Thymus (tissue), 14 donors: ENCODE data around the gene RAB25. TPM values are rescaled to one million over a fixed set of nuclear protein-coding genes. Genes with fewer than 3 reads are reported as not detected.

Experiments used
- DNase-seq, 9 donors: peaks; one replicate each; pipeline ENCODE4 v3.0.0-alpha.2; 2013; ENCODE audit warnings: low spot score in 9 of 9, low read depth in 6 of 9, missing footprints in 1 of 9
- H3K27ac ChIP-seq, 2 donors: one replicate each; pipeline ENCODE4 v1.5.1; 2013; ENCODE audit warnings: control low read depth in 1 of 2, low read depth in 1 of 2, low read length in 1 of 2, mild to moderate bottlenecking in 1 of 2, moderate library complexity in 1 of 2
- H3K27me3 ChIP-seq, 2 donors: one replicate each; pipeline ENCODE4 v1.5.1; 2013; ENCODE audit warnings: low read length in 1 of 2; ENCODE audit not compliant: control insufficient read depth in 2 of 2, insufficient read depth in 1 of 2
- H3K36me3 ChIP-seq, 2 donors: one replicate each; pipeline ENCODE4 v1.5.1; 2013; ENCODE audit warnings: low read length in 1 of 2, mild to moderate bottlenecking in 1 of 2, moderate library complexity in 1 of 2; ENCODE audit not compliant: control insufficient read depth in 2 of 2, insufficient read depth in 2 of 2
- H3K4me1 ChIP-seq, 2 donors: one replicate each; pipeline ENCODE4 v1.5.1; 2013; ENCODE audit warnings: low read length in 2 of 2; ENCODE audit not compliant: control insufficient read depth in 2 of 2, insufficient read depth in 2 of 2
- H3K4me3 ChIP-seq, 2 donors: one replicate each; pipeline ENCODE4 v1.5.1; 2013; ENCODE audit warnings: low read length in 2 of 2, control low read depth in 1 of 2, mild to moderate bottlenecking in 1 of 2
- H3K9me3 ChIP-seq, 2 donors: one replicate each; pipeline ENCODE4 v1.5.1; 2013; ENCODE audit warnings: low read length in 1 of 2, mild to moderate bottlenecking in 1 of 2; ENCODE audit not compliant: control insufficient read depth in 2 of 2, insufficient read depth in 1 of 2
- WGBS: extraction: QIAGEN DNeasy Blood & Tissue Kit; methylation state at CpG from one replicate; pipeline ENCODE4 v1.1.7; 2013; 5-methylcytosine and 5-hydroxymethylcytosine counted together
- long read RNA-seq, 10 donors: transcript quantifications; one replicate each; lab custom pipeline, GENCODE V29; 2026
- polyA plus RNA-seq: library from polyadenylated mRNA; stranded (reverse); fragments of 200-250 nt; gene quantifications from one replicate; pipeline ENCODE4 v1.2.3, GENCODE V29; 2013
- total RNA-seq: library from RNA; stranded (reverse); fragments of 120-200 nt; gene quantifications from one replicate; pipeline ENCODE4 v1.2.4, GENCODE V29; 2013
- donor health status: healthy.

RAB25 gene
- total RNA-seq (17.6 TPM), polyA plus RNA-seq (43.1 TPM)
- long read RNA-seq, donor 1: 0 reads
- long read RNA-seq, donor 2, transcript RAB25-201 (5 exons, 1,110 nt): major isoform, 6 of 11 reads
- long read RNA-seq, donor 2, partial matches to known transcripts: 0 of 11 reads
- long read RNA-seq, donor 2, other reads (novel, unspliced or antisense): 0 of 11 reads
- long read RNA-seq, donor 3, transcript RAB25-201 (5 exons, 1,110 nt): major isoform, 15 of 15 reads
- long read RNA-seq, donor 3, partial matches to known transcripts: 0 of 15 reads
- long read RNA-seq, donor 3, other reads (novel, unspliced or antisense): 0 of 15 reads
- long read RNA-seq, donor 4, transcript RAB25-201 (5 exons, 1,110 nt): major isoform, 5 of 6 reads
- long read RNA-seq, donor 4, partial matches to known transcripts: 0 of 6 reads
- long read RNA-seq, donor 4, other reads (novel, unspliced or antisense): 0 of 6 reads
- long read RNA-seq, donor 5, transcript RAB25-201 (5 exons, 1,110 nt): major isoform, 13 of 27 reads
- long read RNA-seq, donor 5, partial matches to known transcripts: 6 of 27 reads
- long read RNA-seq, donor 5, other reads (novel, unspliced or antisense): 0 of 27 reads
- long read RNA-seq, donor 6, transcript RAB25-201 (5 exons, 1,110 nt): major isoform, 6 of 7 reads
- long read RNA-seq, donor 6, partial matches to known transcripts: 0 of 7 reads
- long read RNA-seq, donor 6, other reads (novel, unspliced or antisense): 0 of 7 reads
- long read RNA-seq, donor 7, transcript RAB25-201 (5 exons, 1,110 nt): major isoform, 6 of 6 reads
- long read RNA-seq, donor 7, partial matches to known transcripts: 0 of 6 reads
- long read RNA-seq, donor 7, other reads (novel, unspliced or antisense): 0 of 6 reads
- long read RNA-seq, donor 8, partial matches to known transcripts: 0 of 4 reads
- long read RNA-seq, donor 8, other reads (novel, unspliced or antisense): 0 of 4 reads
- long read RNA-seq, donor 9: 0 reads
- long read RNA-seq, donor 10, partial matches to known transcripts: 0 of 5 reads
- long read RNA-seq, donor 10, other reads (novel, unspliced or antisense): 0 of 5 reads

GRCh38 chr1:156060937-156061636 lies at the start of gene RAB25:
RAB25 (plus strand) TSS chr1:156061160; CDS start chr1:156061401, 241 bp downstream.
- peaks cover 7 to 13% of the 10 kb centered on the region in 2 donors for H3K36me3 ChIP-seq
- no peaks in the 10 kb centered on the region for H3K9me3 ChIP-seq
- DNase-seq: peak in 1 of 9 donors; percentile 28
- WGBS: 79% methylated on average over 11 of the region's 11 CpGs
- H3K27me3 ChIP-seq: no peaks in the 10 kb centered on the region
- no peak within 1 kb of the TSS for H3K4me3 ChIP-seq
- H3K4me1 ChIP-seq: peaks cover 0 to 23% of the 10 kb centered on the region in 2 donors
- peak within 1 kb of the TSS in 1 of 2 donors; percentile 8 for H3K27ac ChIP-seq

- Histone ChIP-seq H3K27me3 (no peaks in the 10 kb centered on the region), H3K27ac (no peak overlapping the region), H3K4me3 (no peak overlapping the region), H3K4me1 (no peaks in the 10 kb centered on the region), H3K9me3 (no peaks in the 10 kb centered on the region), H3K36me3 (peaks cover 67 to 74% of the 10 kb centered on the region in 2 donors)
- 93% methylated on average over 4 of the region's 4 CpGs for WGBS
- no peak for DNase-seq
These were observed 48.7 kb upstream of the RAB25 start for GRCh38 chr1:156012051-156012817.

GRCh38 chr1:156014829-156015228 lies 46.1 kb upstream of the RAB25 start:
- WGBS: 98% methylated on average over 7 of the region's 7 CpGs
- Histone ChIP-seq H3K27ac (no peak overlapping the region), H3K9me3 (no peaks in the 10 kb centered on the region), H3K27me3 (no peaks in the 10 kb centered on the region), H3K4me1 (peaks cover 2 to 3% of the 10 kb centered on the region in 2 donors), H3K36me3 (peaks cover 56 to 77% of the 10 kb centered on the region in 2 donors), H3K4me3 (no peak overlapping the region)
- no peak for DNase-seq

GRCh38 chr1:156019946-156020292 lies 41.0 kb upstream of the RAB25 start:
- peak overlapping the region; percentile 92 to 99 for H3K4me3 ChIP-seq
- peaks cover 10 to 14% of the 10 kb centered on the region in 2 donors for H3K4me1 ChIP-seq
- DNase-seq: no peak
- 84% methylated on average over 8 of the region's 8 CpGs for WGBS
- no peak overlapping the region for H3K27ac ChIP-seq
- H3K27me3 ChIP-seq: no peaks in the 10 kb centered on the region
- H3K36me3 ChIP-seq: peaks cover 14 to 29% of the 10 kb centered on the region in 2 donors
- no peaks in the 10 kb centered on the region for H3K9me3 ChIP-seq

GRCh38 chr1:156020293-156021092 lies 40.5 kb upstream of the RAB25 start, which contains the start of gene SSR2:
SSR2 (minus strand) TSS chr1:156020951; CDS start chr1:156020167, 784 bp downstream.
- Histone ChIP-seq H3K27me3 (no peaks in the 10 kb centered on the region), H3K36me3 (peaks cover 11 to 27% of the 10 kb centered on the region in 2 donors), H3K9me3 (no peaks in the 10 kb centered on the region), H3K4me3 (peak within 1 kb of the TSS; percentile 92 to 99), H3K27ac (peak within 1 kb of the TSS; percentile 51 to 79), H3K4me1 (peaks cover 10 to 14% of the 10 kb centered on the region in 2 donors)
- under 1% methylated on average over 45 of the region's 45 CpGs for WGBS
- DNase-seq: peak; percentile 79 to 95 (median 89)

GRCh38 chr1:156021093-156021428 lies 39.9 kb upstream of the RAB25 start:
- Histone ChIP-seq H3K27me3 (no peaks in the 10 kb centered on the region), H3K9me3 (no peaks in the 10 kb centered on the region), H3K27ac (no peak overlapping the region), H3K4me3 (peak overlapping the region; percentile 92 to 99), H3K4me1 (peaks cover 10 to 17% of the 10 kb centered on the region in 2 donors), H3K36me3 (peaks cover 11 to 27% of the 10 kb centered on the region in 2 donors)
- DNase-seq: no peak
- 7% methylated on average over 4 of the region's 4 CpGs for WGBS

- DNase-seq: no peak
- H3K27me3 ChIP-seq: no peaks in the 10 kb centered on the region
- no peak overlapping the region for H3K27ac ChIP-seq
- no peak overlapping the region for H3K4me3 ChIP-seq
- H3K36me3 ChIP-seq: peaks cover 6 to 22% of the 10 kb centered on the region in 2 donors
- H3K9me3 ChIP-seq: no peaks in the 10 kb centered on the region
- WGBS: 91% methylated on average over 2 of the region's 2 CpGs
- peaks cover 10 to 17% of the 10 kb centered on the region in 2 donors for H3K4me1 ChIP-seq
These were observed 39.0 kb upstream of the RAB25 start for GRCh38 chr1:156021954-156022353.
